ENCODE measurements around the gene TMEM198.

TMEM198 gene

GRCh38 chr2:219575566-219576504 is 32.0 kb downstream of the TMEM198 start:
- Histone ChIP-seq H3K4me3 (ENCODE audit: low read depth, low read length) (no peak overlapping the region), H3K36me3 (ENCODE audit: control insufficient read depth, insufficient read depth, low read length) (no peaks in the 10 kb centered on the region), H3K27me3 (ENCODE audit: control insufficient read depth, insufficient read depth, low read length) (0 out of 2 replicates have a peak, but pooled peaks cover 6% of the 10 kb centered on the region), H3K27ac (ENCODE audit: low read depth, low read length) (no peak overlapping the region), H3K4me1 (ENCODE audit: control insufficient read depth, insufficient read depth, low read length) (peaks cover 52% of the 10 kb centered on the region), H3K9ac (ENCODE audit: low read length) (no peak overlapping the region), H3K9me3 (ENCODE audit: control insufficient read depth, insufficient read depth, low read depth, low read length) (no peaks in the 10 kb centered on the region)

- H3K9me3 ChIP-seq (ENCODE audit: control insufficient read depth, insufficient read depth, low read depth, low read length): no peaks in the 10 kb centered on the region
- peak overlapping the region; percentile 40 for H3K4me3 ChIP-seq (ENCODE audit: low read depth, low read length)
- no peaks in the 10 kb centered on the region for H3K36me3 ChIP-seq (ENCODE audit: control insufficient read depth, insufficient read depth, low read length)
- H3K9ac ChIP-seq (ENCODE audit: low read length): no peak overlapping the region
- H3K4me1 ChIP-seq (ENCODE audit: control insufficient read depth, insufficient read depth, low read length): peaks cover 49% of the 10 kb centered on the region
- no peak overlapping the region for H3K27ac ChIP-seq (ENCODE audit: low read depth, low read length)
- 0 out of 2 replicates have a peak, but pooled peaks cover 6% of the 10 kb centered on the region for H3K27me3 ChIP-seq (ENCODE audit: control insufficient read depth, insufficient read depth, low read length)
Measured at GRCh38 chr2:219576505-219577388, 32.9 kb downstream of the TMEM198 start.

- H3K36me3 ChIP-seq (ENCODE audit: control insufficient read depth, insufficient read depth, low read length): no peaks in the 10 kb centered on the region
- H3K27me3 ChIP-seq (ENCODE audit: control insufficient read depth, insufficient read depth, low read length): 0 out of 2 replicates have a peak, but pooled peaks cover 6% of the 10 kb centered on the region
- H3K27ac ChIP-seq (ENCODE audit: low read depth, low read length): no peak overlapping the region
- H3K4me3 ChIP-seq (ENCODE audit: low read depth, low read length): no peak overlapping the region
- H3K9me3 ChIP-seq (ENCODE audit: control insufficient read depth, insufficient read depth, low read depth, low read length): no peaks in the 10 kb centered on the region
- peaks cover 37% of the 10 kb centered on the region for H3K4me1 ChIP-seq (ENCODE audit: control insufficient read depth, insufficient read depth, low read length)
- no peak overlapping the region for H3K9ac ChIP-seq (ENCODE audit: low read length)
Measured at GRCh38 chr2:219578811-219579613, 35.2 kb downstream of the TMEM198 start.

- no peaks in the 10 kb centered on the region for H3K9me3 ChIP-seq (ENCODE audit: control insufficient read depth, insufficient read depth, low read depth, low read length)
Measured at GRCh38 chr2:219581346-219581745, 37.5 kb downstream of the TMEM198 start.

GRCh38 chr2:219591091-219591490 is 47.3 kb downstream of the TMEM198 start:
- H3K27me3 ChIP-seq (ENCODE audit: control insufficient read depth, insufficient read depth, low read length): peaks cover 7% of the 10 kb centered on the region
- H3K27ac ChIP-seq (ENCODE audit: low read depth, low read length): no peak overlapping the region
- H3K9ac ChIP-seq (ENCODE audit: low read length): no peak overlapping the region
- H3K9me3 ChIP-seq (ENCODE audit: control insufficient read depth, insufficient read depth, low read depth, low read length): no peaks in the 10 kb centered on the region
- H3K4me1 ChIP-seq (ENCODE audit: control insufficient read depth, insufficient read depth, low read length): peaks cover 8% of the 10 kb centered on the region
- no peaks in the 10 kb centered on the region for H3K36me3 ChIP-seq (ENCODE audit: control insufficient read depth, insufficient read depth, low read length)
- no peak overlapping the region for H3K4me3 ChIP-seq (ENCODE audit: low read depth, low read length)

More at GRCh38 chr2:219581346-219581745, 37.5 kb downstream of the TMEM198 start:
- H3K36me3 ChIP-seq (ENCODE audit: control insufficient read depth, insufficient read depth, low read length): no peaks in the 10 kb centered on the region
- H3K9ac ChIP-seq (ENCODE audit: low read length): no peak overlapping the region
- H3K4me1 ChIP-seq (ENCODE audit: control insufficient read depth, insufficient read depth, low read length): peaks cover 27% of the 10 kb centered on the region
- H3K27me3 ChIP-seq (ENCODE audit: control insufficient read depth, insufficient read depth, low read length): peaks cover 8% of the 10 kb centered on the region; the same call in 1 of the 2 replicates
- no peak overlapping the region for H3K4me3 ChIP-seq (ENCODE audit: low read depth, low read length)
- no peak overlapping the region for H3K27ac ChIP-seq (ENCODE audit: low read depth, low read length)

GRCh38 chr2:219592736-219593135 is 48.9 kb downstream of the TMEM198 start:
- no peak overlapping the region for H3K9ac ChIP-seq (ENCODE audit: low read length)
- H3K36me3 ChIP-seq (ENCODE audit: control insufficient read depth, insufficient read depth, low read length): no peaks in the 10 kb centered on the region
- peaks cover 17% of the 10 kb centered on the region for H3K4me1 ChIP-seq (ENCODE audit: control insufficient read depth, insufficient read depth, low read length)
- H3K4me3 ChIP-seq (ENCODE audit: low read depth, low read length): no peak overlapping the region
- H3K27ac ChIP-seq (ENCODE audit: low read depth, low read length): no peak overlapping the region
- H3K9me3 ChIP-seq (ENCODE audit: control insufficient read depth, insufficient read depth, low read depth, low read length): no peaks in the 10 kb centered on the region
- no peaks in the 10 kb centered on the region for H3K27me3 ChIP-seq (ENCODE audit: control insufficient read depth, insufficient read depth, low read length)

- Histone ChIP-seq H3K9ac (ENCODE audit: low read length) (no peak overlapping the region), H3K4me3 (ENCODE audit: low read depth, low read length) (no peak overlapping the region), H3K9me3 (ENCODE audit: control insufficient read depth, insufficient read depth, low read depth, low read length) (no peaks in the 10 kb centered on the region), H3K27ac (ENCODE audit: low read depth, low read length) (no peak overlapping the region), H3K27me3 (ENCODE audit: control insufficient read depth, insufficient read depth, low read length) (no peaks in the 10 kb centered on the region), H3K4me1 (ENCODE audit: control insufficient read depth, insufficient read depth, low read length) (peaks cover 18% of the 10 kb centered on the region), H3K36me3 (ENCODE audit: control insufficient read depth, insufficient read depth, low read length) (no peaks in the 10 kb centered on the region)
Measured at GRCh38 chr2:219593154-219593553, 49.3 kb downstream of the TMEM198 start.

GRCh38 chr2:219595256-219595655 is 51.4 kb downstream of the TMEM198 start:
- Histone ChIP-seq H3K27me3 (ENCODE audit: control insufficient read depth, insufficient read depth, low read length) (no peaks in the 10 kb centered on the region), H3K9me3 (ENCODE audit: control insufficient read depth, insufficient read depth, low read depth, low read length) (no peaks in the 10 kb centered on the region), H3K4me1 (ENCODE audit: control insufficient read depth, insufficient read depth, low read length) (peaks cover 24% of the 10 kb centered on the region), H3K4me3 (ENCODE audit: low read depth, low read length) (no peak overlapping the region), H3K9ac (ENCODE audit: low read length) (no peak overlapping the region), H3K36me3 (ENCODE audit: control insufficient read depth, insufficient read depth, low read length) (no peaks in the 10 kb centered on the region), H3K27ac (ENCODE audit: low read depth, low read length) (peak overlapping the region; percentile 90; the same call in 1 of the 2 replicates)

GRCh38 chr2:219596954-219597551 is 53.2 kb downstream of the TMEM198 start:
- no peaks in the 10 kb centered on the region for H3K27me3 ChIP-seq (ENCODE audit: control insufficient read depth, insufficient read depth, low read length)
- no peaks in the 10 kb centered on the region for H3K9me3 ChIP-seq (ENCODE audit: control insufficient read depth, insufficient read depth, low read depth, low read length)
- H3K4me1 ChIP-seq (ENCODE audit: control insufficient read depth, insufficient read depth, low read length): peaks cover 24% of the 10 kb centered on the region
- peak overlapping the region; percentile 93 for H3K9ac ChIP-seq (ENCODE audit: low read length)
- H3K27ac ChIP-seq (ENCODE audit: low read depth, low read length): peak overlapping the region; percentile 90
- peaks cover 8% of the 10 kb centered on the region for H3K36me3 ChIP-seq (ENCODE audit: control insufficient read depth, insufficient read depth, low read length)
- peak overlapping the region; percentile 90 for H3K4me3 ChIP-seq (ENCODE audit: low read depth, low read length)
